Kasumi-1 (cell line): ENCODE results near the gene NSMF.
"Not testable (repeated sequence)": the region's sequence is repeated elsewhere in the genome, so short reads cannot be mapped to it uniquely, and the experiment has no call there.

ENCODE experiments used
- DNase-seq, 2 experiments: peaks; one replicate each; lab custom pipeline; 2025; lab: John Stamatoyannopoulos, UW

The NSMF gene

DNA sequence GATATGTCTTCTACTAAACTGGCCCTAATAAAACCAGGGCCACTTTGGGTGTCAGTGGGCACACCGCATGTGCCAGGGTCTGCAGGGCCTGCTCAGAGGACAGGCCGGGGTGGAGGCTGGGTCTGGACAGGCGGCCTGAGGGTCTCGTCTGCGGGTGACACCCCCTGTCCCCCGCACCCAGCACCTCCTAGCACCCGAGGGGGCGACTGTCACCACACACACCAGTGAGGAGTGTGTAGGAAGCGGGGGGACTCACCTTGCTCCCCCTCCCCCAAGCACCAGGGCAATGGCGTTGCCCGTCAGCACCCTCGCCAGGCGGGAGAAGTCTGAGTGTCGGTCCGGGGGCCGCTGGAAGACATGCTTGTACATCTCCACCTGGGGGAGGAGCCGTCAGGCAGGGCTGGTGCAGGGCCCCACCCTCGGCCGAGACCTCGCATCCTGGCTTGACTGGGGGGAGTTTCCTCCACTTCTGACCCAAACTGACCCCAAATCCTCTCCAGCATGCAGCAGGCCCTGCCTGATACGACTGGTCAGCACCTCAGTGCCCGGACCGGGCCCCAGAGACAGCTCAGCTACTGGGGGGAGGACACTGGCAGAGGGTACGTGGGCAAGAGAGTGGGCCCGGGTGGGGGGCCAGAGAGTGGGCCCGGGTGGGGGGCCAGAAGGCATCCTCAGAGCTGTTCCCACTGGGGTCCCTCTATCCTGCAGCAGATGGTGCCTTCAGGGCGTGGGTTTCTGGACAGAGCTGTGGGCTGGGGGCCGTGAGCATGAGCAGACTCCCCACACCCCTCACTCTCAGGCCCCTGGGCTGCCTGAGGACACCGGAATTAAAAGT is 18.9 kb upstream of the NSMF start:
- DNase-seq = no peak

DNA sequence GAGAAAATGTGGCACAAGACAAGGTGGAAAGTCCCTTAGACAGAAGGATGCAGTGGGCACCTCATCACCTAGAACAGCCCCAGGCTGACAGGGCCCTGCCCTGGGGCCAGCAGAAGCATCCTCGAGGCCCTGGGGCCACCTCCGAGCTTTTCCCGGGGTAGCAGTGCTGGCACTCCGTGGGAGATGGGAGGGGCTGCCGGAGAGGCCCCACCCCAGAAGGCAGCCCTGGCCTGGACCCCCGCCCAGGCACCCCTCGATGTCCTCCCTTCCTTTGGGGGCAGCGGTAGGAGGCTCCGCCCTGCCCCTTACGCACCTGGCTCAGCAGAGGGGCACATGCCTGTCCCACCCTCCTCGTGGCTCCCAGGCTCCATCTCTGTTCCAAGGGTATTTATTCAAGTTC is 17.7 kb upstream of the NSMF start:
- no peak for DNase-seq

DNA sequence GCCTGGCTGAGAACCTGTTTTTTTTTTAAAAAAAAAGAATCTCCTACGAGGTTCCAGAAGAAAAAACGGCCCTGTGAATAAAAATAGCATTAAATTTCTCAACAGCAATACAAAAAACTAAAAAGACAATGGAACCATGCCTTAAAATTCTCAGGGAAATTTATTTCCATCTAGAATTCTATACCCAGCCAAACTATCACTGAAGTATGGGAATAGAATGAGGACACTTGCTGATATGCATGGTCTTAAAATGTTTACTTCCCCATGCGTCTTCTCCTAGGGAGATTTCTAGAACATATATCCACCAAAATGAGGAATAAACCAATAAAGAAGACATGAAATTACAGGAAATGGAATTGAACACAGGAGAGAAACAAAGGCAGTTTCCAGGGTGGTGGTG is 16.5 kb upstream of the NSMF start:
- DNase-seq = no peak

DNA sequence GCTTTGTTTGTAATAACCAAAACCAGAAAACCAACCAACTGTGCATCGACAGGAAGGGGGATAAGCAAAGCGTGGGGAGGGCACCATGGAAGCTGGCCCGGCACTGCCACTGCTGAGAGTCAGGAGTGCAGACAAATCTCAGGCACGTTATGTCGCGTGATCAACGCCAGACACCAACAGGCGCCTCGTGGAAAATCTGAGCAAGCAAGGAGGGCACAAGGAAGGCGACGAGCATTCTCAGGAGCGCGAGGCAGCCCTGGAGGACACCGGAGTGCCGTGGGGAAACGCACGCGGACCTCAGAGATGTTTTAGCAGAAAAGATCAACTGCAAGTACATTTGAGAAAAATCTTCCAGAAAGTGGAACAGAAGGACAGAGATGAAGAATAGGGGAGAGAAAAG is 15.1 kb upstream of the NSMF start:
- DNase-seq = no peak

DNA sequence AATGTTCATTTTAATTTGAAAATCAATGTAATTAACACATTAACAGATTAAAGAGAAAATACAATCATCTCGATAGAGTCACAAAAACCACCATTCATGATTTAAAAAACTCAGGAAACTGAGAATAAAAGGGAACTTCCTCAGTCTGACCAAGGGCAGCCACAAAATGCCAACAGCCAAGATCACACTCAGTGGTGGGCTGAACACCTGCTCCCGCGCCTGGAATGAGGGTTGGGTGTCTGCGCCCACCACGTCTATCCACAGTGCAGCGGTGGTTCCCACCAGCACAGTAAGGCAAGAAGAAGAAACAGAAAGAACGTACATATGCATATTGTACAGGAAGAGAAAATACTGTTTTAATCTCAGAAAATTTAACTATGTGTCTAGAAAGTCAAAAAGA is 11.7 kb upstream of the NSMF start:
- DNase-seq = peak; percentile 59 to 61

DNA sequence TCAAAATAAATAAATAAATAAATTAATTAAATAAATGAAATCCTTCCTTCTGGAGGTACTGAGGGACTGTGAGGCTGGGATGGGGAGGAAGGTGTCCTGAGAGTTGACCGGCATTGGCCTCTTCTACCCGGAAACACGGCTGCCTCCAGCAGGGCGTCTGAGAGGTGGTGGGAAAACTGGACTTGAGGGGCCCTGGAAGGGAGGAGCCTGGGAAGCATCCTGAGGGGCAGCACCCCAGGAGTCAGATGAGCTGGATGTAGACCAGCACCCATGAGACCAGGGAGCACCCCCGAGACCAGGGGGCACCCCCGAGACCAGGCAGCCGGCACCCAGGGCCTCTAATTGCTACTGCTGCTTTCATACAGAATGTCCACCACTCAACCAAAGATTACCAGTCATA is 8.8 kb upstream of the NSMF start:
- DNase-seq = no peak

DNA sequence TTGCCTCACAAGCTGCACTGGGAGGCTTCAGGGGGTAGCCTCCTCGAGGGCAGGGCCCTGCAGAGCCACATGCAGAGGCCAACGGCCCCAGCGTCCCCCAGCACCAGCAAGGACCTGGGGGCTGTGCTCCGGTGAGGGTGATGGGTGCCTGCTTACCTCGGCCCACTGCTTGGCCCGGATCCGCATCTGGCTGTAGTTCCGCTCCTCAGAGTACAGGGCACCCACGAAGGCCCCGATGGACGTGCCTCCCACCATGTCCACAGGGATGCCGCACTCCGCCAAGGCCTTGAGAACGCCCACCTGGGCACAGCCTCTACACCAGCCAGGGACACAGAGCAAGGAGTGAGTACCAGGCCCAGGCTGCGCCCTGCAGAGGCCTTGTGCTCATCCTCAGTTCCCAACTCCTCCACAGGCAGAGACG is 8.0 kb upstream of the NSMF start:
- no peak for DNase-seq

DNA sequence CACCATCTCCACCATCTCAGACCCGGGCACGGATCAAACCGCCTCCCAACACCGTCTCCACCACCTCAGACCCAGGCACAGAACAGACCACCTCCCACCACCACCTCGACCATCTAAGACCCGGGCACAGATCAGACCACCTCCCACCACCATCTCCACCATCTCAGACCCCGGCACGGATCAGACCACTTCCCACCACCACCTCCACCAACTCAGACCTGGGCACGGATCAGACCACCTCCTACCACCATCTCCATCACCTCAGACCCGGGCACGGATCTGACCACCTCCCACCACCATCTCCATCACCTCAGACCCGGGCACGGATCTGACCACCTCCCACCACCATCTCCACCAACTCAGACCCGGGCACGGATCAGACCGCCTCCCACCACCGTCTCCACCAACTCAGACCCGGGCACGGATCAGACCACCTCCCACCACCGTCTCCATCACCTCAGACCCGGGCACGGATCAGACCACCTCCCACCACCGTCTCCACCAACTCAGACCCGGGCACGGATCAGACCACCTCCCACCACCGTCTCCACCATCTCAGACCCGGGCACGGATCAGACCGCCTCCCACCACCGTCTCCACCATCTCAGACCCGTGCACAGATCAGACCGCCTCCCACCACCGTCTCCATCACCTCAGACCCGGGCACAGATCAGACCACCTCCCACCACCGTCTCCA is 7.4 kb upstream of the NSMF start:
- not testable (repeated sequence) for DNase-seq

DNA sequence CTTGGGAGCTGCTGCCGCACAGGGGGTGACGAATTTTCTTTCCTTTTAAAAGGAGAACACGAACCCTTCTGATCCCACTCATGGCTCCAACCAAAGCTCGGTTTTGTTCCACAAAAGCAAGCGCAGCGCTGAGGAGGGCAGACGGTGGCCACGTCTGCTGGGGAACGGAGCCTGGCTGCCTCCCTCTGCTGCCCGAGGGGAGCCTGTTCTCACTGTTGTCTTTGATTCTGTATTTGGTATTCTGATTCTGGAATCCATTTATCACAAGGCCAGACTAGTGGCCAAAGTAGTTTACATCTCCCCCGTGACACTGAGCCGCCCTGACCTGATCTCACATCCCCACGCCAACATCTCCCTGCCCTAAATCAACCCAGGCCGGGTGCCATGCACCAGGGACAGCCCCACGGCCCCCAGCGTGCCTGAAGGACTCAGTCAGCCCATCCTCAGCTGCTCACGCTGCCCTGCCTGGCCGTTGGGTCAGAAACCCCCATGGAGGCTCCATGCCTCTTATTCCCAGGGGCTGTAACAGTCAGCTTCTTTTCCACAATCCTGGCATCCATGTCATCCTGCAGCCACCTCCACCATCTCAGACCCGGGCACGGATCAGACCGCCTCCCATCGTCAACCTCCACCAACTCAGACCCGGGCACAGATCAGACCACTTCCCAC is 6.7 kb upstream of the NSMF start:
- no peak for DNase-seq

DNA sequence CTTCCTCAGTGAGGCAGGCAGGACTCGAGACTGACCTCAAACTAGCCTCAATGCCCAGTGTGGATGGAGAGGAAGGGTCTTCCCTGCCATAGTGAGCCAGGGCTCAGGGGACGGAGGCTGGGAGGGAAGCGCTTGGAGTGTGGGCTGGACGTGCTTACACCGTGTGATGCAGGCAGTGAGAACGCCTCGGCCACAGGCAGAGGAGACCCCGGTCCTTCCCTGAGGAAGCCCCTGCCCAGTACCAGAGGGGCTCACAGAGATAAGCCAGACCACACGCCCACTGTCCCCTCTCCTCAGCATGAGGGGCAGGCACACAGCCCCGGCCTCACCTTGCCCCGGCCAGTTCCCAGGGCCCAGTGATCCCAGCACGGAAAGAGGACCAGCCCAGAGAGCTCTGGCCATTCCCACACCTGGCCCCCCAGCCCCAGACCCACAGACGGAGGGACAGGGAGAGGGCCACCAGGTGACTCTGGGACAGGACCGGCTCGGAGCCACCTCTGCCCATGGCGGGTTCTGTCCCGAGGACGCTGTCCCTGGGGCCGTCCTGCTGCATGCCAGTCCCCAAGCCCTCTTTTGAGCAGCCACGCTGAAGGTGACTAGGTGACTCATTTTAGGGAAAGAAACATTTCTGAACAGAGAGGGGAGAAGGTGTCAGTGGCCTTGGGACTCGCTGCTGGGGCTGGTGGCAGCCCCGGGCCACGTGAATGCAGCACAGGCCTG is 6.0 kb upstream of the NSMF start:
- no peak for DNase-seq

DNA sequence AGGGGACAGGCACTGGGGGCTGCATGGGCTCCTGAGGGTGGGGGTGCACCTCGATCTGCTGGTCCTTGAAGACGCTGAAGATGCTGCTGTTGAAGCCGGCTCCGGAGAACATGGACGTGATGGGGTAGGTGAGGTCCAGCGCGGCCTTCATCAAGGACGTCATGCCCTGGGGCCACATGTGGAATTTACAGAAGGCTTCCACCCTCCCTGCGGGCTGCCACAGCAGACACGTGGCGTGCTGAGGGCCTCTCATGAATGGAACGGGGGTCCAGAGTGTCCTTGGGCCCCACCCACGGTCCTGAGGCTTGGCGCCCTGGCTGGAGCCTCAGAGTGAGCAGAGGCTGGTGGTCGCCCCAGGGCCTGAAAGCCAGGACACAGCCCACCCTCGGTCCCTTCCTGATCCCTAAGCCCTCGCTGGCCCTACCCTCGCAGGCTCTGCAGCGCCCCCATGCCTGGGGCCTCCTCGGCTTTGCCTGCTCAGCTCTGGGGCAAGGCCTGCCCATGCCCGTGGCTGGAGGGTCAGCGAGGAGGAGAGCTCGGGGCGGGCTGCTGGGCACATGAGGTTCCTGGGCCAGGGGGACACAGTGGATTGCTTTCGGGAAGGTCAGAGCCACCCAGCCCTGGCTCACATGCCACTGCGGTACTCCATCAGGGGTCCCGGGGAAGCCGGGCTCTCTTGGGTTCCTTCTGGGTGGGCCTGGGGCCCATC is 5.3 kb upstream of the NSMF start:
- no peak for DNase-seq

DNA sequence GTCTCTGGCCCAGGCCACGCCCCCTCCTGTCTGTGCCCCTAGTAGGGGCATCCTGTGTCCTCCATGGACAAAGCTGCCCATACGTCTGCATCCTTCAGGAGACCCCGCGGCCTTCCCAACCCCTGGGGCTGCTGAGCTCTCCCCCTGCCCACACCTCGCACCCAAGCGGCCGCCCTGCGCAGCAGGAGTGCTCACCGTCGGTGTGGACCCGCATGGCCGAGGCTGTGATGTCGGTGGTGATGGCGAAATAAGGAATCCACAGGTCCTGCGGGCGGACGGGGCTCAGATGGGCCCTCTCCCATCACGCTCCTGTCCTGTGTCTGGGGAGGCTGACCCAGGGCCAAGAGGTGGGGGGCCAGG is 4.8 kb upstream of the NSMF start:
- no peak for DNase-seq

DNA sequence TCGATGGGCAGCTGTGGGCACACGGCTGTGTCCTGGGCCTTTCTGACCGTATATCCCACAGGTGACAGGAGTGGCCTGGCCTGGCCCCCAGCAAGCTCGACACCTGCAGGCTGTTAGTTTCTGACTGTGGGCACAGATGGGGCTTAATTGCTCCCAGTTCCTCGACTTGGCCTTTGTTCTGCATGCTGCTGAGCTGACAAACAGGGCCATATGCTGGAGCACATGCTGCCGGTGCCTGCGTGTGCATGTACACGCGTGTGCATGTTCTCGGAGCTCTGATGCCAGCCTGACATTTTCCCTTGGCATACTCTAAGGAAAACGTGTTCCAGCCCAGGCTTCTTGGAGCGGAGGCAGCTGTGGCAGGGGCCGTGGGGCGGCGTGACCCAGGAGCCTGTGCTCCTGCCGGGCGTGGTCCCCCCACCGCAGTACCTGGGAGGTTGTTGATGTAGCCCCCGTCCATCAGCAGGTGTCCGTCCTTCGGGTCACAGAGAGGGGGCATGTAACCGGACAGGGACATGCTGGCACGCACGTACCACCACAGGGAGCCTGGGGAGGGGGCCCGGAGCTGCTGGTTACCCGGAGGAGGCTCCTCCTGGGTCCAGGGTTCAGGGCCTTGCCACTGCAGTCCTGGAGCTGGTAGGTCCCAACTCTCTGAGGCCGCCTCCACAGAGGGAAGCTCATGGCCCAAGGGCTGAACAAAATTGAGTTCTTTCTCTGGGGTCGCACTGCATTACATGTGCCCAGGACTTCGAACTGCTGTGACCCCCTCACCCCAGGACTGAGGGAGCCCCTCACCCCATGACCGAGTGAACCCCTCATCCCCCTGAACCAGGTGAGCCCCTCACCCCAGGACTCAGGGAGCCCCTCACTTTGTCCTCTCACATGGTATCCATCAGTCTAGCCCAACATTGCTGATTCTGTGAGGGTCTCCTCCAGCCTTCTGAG is 4.1 kb upstream of the NSMF start:
- no peak for DNase-seq

DNA sequence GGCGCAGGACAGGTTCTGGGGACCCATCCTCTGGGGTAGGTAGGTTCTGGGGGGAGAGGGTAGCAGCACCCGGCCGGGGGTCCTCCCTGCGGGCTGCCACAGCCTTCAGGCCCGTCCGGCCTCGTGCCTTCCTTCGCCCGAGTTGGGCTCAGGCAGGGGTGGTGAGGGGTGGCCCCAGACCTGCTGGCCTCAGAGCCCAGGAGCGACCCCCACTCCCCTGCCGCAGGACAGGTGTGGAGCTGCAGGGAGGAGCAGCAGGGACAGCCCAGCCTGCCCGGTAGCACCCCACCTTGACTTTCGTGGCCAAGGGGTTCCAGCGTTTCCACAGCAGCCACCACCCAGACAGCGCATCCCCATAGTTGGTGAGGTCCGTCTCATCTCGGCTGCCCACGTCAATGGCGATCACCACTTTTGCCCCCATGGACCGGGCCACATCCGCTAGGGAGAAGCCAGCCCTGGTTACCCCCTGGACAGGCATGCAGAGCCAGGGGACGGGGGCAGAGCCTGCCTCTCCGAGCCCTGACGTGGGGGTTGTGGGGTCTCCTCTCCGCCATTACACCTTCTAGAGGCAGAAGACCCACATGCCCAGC is 3.4 kb upstream of the NSMF start:
- no peak for DNase-seq

DNA sequence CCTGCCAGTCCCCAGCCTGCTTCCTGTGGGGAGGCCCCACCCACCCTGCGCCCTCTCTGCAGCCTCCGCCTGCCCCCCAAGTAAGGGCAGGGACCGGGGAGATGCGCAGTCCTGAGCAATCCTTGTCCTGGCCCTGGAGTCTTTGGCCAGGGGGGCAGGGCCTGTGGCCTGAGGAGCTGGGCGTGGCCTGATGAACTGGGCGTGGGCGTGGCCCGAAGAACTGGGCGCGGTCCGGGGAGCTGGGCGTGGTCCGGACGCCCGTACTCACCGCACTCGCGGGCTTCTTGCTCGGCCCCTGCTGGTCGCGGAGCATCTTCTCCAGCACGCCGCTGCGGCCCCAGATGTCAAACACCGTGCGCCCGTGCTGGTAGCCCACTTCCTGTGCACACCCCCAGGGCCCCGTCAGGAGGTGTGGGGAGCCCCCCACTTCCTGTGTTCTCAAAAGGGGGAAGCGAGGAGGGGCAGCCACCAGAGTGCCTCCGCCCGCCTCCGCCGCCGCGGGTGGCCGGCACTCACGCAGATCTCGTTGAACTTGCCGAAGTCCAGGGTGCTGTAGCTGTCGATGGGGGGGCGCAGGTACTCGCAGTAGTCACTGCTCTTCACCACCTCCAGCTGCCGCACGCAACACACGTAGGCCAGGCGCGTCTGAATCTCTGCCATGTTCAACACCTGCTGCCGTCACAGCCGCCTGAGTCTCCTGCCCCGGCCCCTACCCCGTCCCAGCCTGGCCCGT is 2.7 kb upstream of the NSMF start:
- DNase-seq = peak; percentile 22 to 33

DNA sequence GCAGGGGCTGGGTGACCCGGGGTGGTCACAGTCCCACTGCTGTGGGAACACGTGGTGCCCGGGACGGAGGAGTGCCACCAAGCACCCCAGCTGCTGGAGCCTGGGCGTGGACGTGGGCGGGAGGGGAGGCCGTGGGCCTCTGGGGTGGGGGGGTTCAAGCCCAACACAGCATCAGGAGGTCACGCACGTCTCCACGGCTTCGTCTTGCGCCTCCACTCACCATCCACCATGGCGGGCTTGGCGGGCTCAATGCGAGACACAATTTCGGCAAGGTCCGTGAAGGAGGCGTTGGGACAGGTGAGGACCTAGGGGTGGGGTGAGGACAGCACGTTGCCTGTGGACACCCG is 2.2 kb upstream of the NSMF start:
- DNase-seq = no peak

DNA sequence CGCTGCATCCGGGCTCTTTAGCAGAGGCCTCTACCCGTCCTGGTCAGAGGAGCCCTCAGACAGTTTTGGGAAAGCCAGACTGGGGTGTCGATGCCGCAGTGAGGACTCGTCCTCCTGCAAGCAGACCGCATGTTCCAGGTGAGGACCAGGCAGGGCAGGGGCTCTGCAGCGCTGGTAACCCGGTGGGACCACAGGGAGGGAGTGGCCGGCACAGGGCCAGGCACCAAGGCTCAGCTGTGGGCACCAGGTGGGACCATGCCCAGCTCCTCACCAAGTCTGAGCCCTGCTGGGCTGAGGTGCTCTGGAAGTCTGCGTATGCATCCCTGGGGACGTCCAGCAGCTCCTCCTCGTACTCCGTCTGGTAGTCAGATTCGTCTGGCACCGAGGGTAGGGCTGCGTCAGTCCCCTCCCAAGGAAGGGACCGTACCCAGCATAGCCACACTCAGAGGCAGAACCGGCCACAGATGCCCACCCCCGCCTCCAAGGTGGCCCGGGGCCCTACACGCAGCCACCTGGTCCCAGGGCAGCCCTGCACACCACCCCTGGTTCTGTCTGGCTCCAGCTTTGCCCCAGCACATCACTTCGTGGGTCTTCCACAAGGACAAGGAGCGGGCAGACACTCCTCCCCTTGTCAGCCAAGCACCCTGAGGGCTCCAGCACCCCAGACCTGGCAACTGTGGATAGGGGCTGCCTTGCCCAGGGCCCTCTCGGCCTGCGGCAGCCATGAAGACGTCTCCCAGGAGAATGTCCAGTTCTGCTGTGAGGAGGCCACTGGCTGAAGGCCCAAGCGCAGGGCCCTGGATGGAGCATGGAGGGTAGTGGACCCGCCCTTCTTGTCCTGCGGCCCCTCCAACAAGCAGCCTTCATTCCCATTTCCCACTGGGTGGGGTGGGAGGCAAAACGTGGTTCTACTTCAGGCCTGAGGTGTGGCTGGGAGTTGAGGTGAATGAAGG is 1.5 kb upstream of the NSMF start:
- DNase-seq = no peak

DNA sequence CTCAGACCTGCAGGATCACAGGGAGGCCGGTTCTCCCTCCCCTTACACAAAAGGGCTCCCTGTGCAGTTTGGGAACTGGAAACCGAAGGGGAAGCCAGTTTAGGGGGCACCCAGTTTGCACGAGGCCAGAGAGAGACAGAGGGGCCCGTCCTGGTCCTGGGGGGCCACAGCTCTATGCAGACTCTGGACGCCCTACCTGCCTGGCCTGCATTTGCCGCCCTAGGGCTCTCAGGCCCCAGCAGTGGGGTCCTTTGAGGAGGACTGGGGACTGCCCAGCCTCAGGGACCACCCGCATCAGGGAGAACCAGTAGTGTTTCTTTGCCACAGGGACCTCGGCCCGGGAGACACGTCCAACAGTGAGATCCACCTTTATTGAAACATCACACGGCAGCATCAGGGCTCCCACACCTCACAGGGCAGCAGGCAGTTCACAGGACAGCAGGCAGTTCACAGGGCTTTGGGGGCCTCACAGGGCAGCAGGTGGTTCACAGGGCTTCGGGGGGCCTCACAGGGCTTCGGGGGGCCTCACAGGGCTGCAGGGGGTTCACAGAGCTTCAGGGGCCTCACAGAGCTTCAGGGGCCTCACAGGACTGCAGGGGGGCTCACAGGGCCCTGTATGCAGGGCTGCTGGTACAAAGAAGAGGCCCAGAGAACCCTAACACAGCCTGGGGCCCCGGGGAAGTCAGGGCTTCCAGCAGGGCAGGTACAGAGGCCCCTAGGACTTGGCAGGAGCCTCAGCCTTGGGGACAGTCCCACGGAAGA is 648 bp upstream of the NSMF start:
- no peak for DNase-seq
